HepG2 (cell line): ENCODE data around the gene PEPD. TPM values are rescaled to one million over a fixed set of nuclear protein-coding genes. Genes with fewer than 3 reads are reported as not detected.

Source experiments
- ATAC-seq: fragments of 200-7000 bp; cut with Tn5 transposase; 3 replicates; pipeline ENCODE4 v1.9.1; 2020; ENCODE audit warnings: mild to moderate bottlenecking, moderate library complexity
- BruUV-seq: library from RNA; stranded (reverse); fragments of 400-500 nt; replicated peaks from 2 replicates; lab custom pipeline; 2021; lab: Mats Ljungman, UMichigan
- CTCF ChIA-PET: fragments of 300-600 bp; formaldehyde crosslinking; extraction: SDS; loops from one replicate; lab custom pipeline; 2021; ENCODE audit warnings: low total read pairs, inconsistent platforms, low intra/inter-chr PET ratio; lab: Yijun Ruan, JAX
- POLR2A ChIA-PET: fragments of 350-600 bp; sonication (Branson Sonifier 250); formaldehyde crosslinking; loops from one replicate; lab custom pipeline; 2020; ENCODE audit warnings: antibody characterized with exemption, inconsistent platforms; lab: Yijun Ruan, JAX
- DNase-seq: peaks from one replicate; pipeline ENCODE4 v3.0.0-alpha.2; 2015; ENCODE audit warnings: low spot score
- FAIRE-seq: peaks from 3 replicates; lab custom pipeline; 2011; peaks lifted over from hg19 to GRCh38; lab: Jason Lieb, UNC
- H2AFZ ChIP-seq: one replicate; pipeline ENCODE4 v1.6.1; 2011; ENCODE audit warnings: low read length, inconsistent platforms
- H3K27ac ChIP-seq: fragments of 300-600 bp; 3 replicates; pipeline ENCODE4 v1.8.0; 2011; ENCODE audit warnings: mixed run types, mild to moderate bottlenecking, mixed read lengths, low read length, inconsistent platforms; ENCODE audit not compliant: insufficient read depth; ENCODE audit errors: extremely low read length
- H3K27me3 ChIP-seq, 2 experiments: fragments of 200-600 bp in 1 of 2; 2 replicates in 1 of 2; 3 replicates in 1 of 2; pipeline versions ENCODE4 v1.6.0 to v1.8.0; 2011; ENCODE audit warnings: low read length in 2 of 2, mild to moderate bottlenecking in 2 of 2, moderate library complexity in 2 of 2, inconsistent platforms in 1 of 2; ENCODE audit not compliant: insufficient read depth in 2 of 2, control insufficient read depth in 1 of 2
- H3K36me3 ChIP-seq, 2 experiments: fragments of 200-600 bp in 1 of 2; replicated peaks in 1 of 2; 2 replicates in 1 of 2; 3 replicates in 1 of 2; pipeline versions ENCODE4 v1.5.1 to v1.8.0; 2011; ENCODE audit warnings: low read length in 2 of 2, inconsistent platforms in 1 of 2; ENCODE audit not compliant: insufficient read depth in 2 of 2, control insufficient read depth in 1 of 2
- H3K4me1 ChIP-seq: 2 replicates; pipeline ENCODE4 v1.5.1; 2012; ENCODE audit warnings: low read length, inconsistent platforms; ENCODE audit not compliant: insufficient read depth
- H3K4me2 ChIP-seq: 2 replicates; pipeline ENCODE4 v1.6.0; 2011; ENCODE audit warnings: low read depth, low read length, inconsistent platforms
- H3K4me3 ChIP-seq, 3 experiments: fragments of 200-600 bp in 1 of 3; sonication (generic), shearing (Covaris generic) in 1 of 3; replicated peaks in 1 of 3; 2 replicates each; pipeline ENCODE4 v1.5.1; 2011 to 2016; ENCODE audit warnings: low read length in 3 of 3, inconsistent platforms in 2 of 3, low read depth in 2 of 3, mild to moderate bottlenecking in 2 of 3, control low read depth in 1 of 3, mixed read lengths in 1 of 3; ENCODE audit not compliant: insufficient read depth in 1 of 3
- H3K79me2 ChIP-seq: one replicate; pipeline ENCODE4 v1.6.1; 2011; ENCODE audit warnings: low read length, inconsistent platforms; ENCODE audit not compliant: insufficient read depth
- H3K9ac ChIP-seq: 2 replicates; pipeline ENCODE4 v1.6.0; 2011; ENCODE audit warnings: mild to moderate bottlenecking, low read depth, low read length, inconsistent platforms; ENCODE audit not compliant: insufficient read depth
- H3K9me3 ChIP-seq: 2 replicates; pipeline ENCODE4 v1.5.1; 2012; ENCODE audit warnings: mild to moderate bottlenecking, low read length
- H4K20me1 ChIP-seq: 2 replicates; pipeline ENCODE4 v1.6.0; 2011; ENCODE audit warnings: inconsistent platforms, mild to moderate bottlenecking, low read length, moderate library complexity; ENCODE audit not compliant: insufficient read depth
- AGO1 ChIP-seq: fragments of 200-400 bp; formaldehyde crosslinking; IDR thresholded peaks from 2 replicates; pipeline ENCODE4 v1.6.1; 2017; ENCODE audit warnings: mild to moderate bottlenecking, low read depth, low read length, moderate library complexity; ENCODE audit not compliant: poor library complexity, severe bottlenecking
- ARID2 ChIP-seq: sonication (generic); formaldehyde crosslinking; IDR thresholded peaks from 2 replicates; pipeline ENCODE4 v1.8.1; 2022; ENCODE audit warnings: mild to moderate bottlenecking, missing genetic modification reagents, borderline replicate concordance
- ARID3A ChIP-seq: IDR thresholded peaks from 2 replicates; pipeline ENCODE4 v1.6.1; 2012; ENCODE audit warnings: low read depth, low read length, improper control_type of control experiment
- CEBPB ChIP-seq: IDR thresholded peaks from 2 replicates; pipeline ENCODE4 v1.6.1; 2011; ENCODE audit warnings: low read depth, low read length, improper control_type of control experiment, borderline replicate concordance
- EEA1 ChIP-seq: sonication (generic); formaldehyde crosslinking; IDR thresholded peaks from 2 replicates; pipeline ENCODE4 v1.5.1; 2020; ENCODE audit warnings: mild to moderate bottlenecking, missing genetic modification reagents, borderline replicate concordance
- SUZ12 ChIP-seq: fragments of 150-350 bp; IDR thresholded peaks from 2 replicates; pipeline ENCODE4 v1.6.1; 2014; ENCODE audit warnings: low read depth, low read length
- TARDBP ChIP-seq: sonication (generic); formaldehyde crosslinking; IDR thresholded peaks from 2 replicates; pipeline ENCODE4 v1.8.0; 2022; ENCODE audit warnings: mild to moderate bottlenecking, missing genetic modification reagents
- TOPORS ChIP-seq: sonication (generic); formaldehyde crosslinking; IDR thresholded peaks from 2 replicates; pipeline ENCODE4 v1.8.0; 2023; ENCODE audit warnings: mild to moderate bottlenecking, missing genetic modification reagents
- ZNF44 ChIP-seq: sonication (generic); formaldehyde crosslinking; IDR thresholded peaks from 2 replicates; pipeline ENCODE4 v1.5.1; 2020; ENCODE audit warnings: mild to moderate bottlenecking, missing genetic modification reagents
- ZNF552 ChIP-seq: sonication (generic); formaldehyde crosslinking; IDR thresholded peaks from 2 replicates; pipeline ENCODE4 v1.9.0; 2022; ENCODE audit warnings: missing genetic modification reagents, mild to moderate bottlenecking, borderline replicate concordance
- ZNF558 ChIP-seq: sonication (generic); formaldehyde crosslinking; IDR thresholded peaks from 2 replicates; pipeline ENCODE4 v1.9.0; 2022; ENCODE audit warnings: mild to moderate bottlenecking, missing genetic modification reagents, borderline replicate concordance
- ZNF792 ChIP-seq: IDR thresholded peaks from 2 replicates; pipeline ENCODE4 v1.6.1; 2016
- ZNF883 ChIP-seq: sonication (generic); formaldehyde crosslinking; IDR thresholded peaks from 2 replicates; pipeline ENCODE4 v1.5.1; 2020; ENCODE audit warnings: mild to moderate bottlenecking, missing genetic modification reagents; ENCODE audit errors: not compliant biosample characterization
- ZNF891 ChIP-seq: sonication (generic); formaldehyde crosslinking; IDR thresholded peaks from 2 replicates; pipeline ENCODE4 v1.5.0; 2020; ENCODE audit warnings: mild to moderate bottlenecking, missing genetic modification reagents
- WGBS: methylation state at CpG from one replicate; pipeline ENCODE4 v1.1.6; 2017; ENCODE audit warnings: low lambda C conversion rate; 5-methylcytosine and 5-hydroxymethylcytosine counted together
- in situ Hi-C: cut with HindIII; loops from 2 replicates; pipeline ENCODE4 v1.10.0; 2017; ENCODE audit warnings: low pct_unique_long_range_greater_than_20kb; ENCODE audit not compliant: extremely low pct_ligation_motif_present
- intact Hi-C: fragments of 100-400 bp; cut with micrococcal nuclease; formaldehyde crosslinking; loops from one replicate; pipeline ENCODE4 v1.10.0; 2022; ENCODE audit not compliant: unreplicated experiment
- polyA plus RNA-seq, 8 experiments: library from polyadenylated mRNA; depleted of rRNA in 3 of 8; stranded (reverse) in 7 of 8; unstranded in 1 of 8; fragments of >200 nt; fragmentation: Illumina TruSeq in 4 of 8; extraction: Trizol in 4 of 8; gene quantifications; 2 replicates each; pipeline versions ENCODE4 v1.2.1 to v1.2.3, GENCODE V29; 2011 to 2016; ENCODE audit warnings: low read depth in 4 of 8, missing spikeins in 1 of 8, mixed read lengths in 1 of 8; ENCODE audit not compliant: insufficient read depth in 1 of 8
- total RNA-seq, 5 experiments: library from RNA; depleted of rRNA; stranded (reverse); fragments of >200 nt; fragmentation: Illumina TruSeq; extraction: Trizol; gene quantifications; 2 replicates each; pipeline ENCODE4 v1.2.3, GENCODE V29; 2016; ENCODE audit warnings: low read depth in 1 of 5
- TF ChIP-seq, protein P1 (sequence below): sonication (generic); formaldehyde crosslinking; IDR thresholded peaks from 2 replicates; pipeline ENCODE4 v1.4.0; 2020; ENCODE audit warnings: missing genetic modification reagents, mild to moderate bottlenecking, borderline replicate concordance
- TF ChIP-seq, protein P2 (sequence below): sonication (generic); formaldehyde crosslinking; IDR thresholded peaks from 2 replicates; pipeline ENCODE4 v1.5.0; 2020; ENCODE audit warnings: missing genetic modification reagents

The PEPD gene
- total and polyA plus RNA-seq, 2 of the 13 experiments (the other 11 are each of a cell fraction or from before 2014, with no cell fraction given), result 60.7 to 75.1 TPM

- POLR2A ChIA-PET, result interaction anchor here (1.3 to 4.7 kb wide), 2 partner anchors 12 to 15 kb away, joined by 5 to 35 read pairs; partner anchors contain the start of gene CEBPG
- in situ Hi-C loops, result no loop called here
- Histone ChIP-seq H3K9ac (no peak overlapping the region), H3K4me3 (no peak overlapping the region), H3K27ac (no peak overlapping the region), H3K27me3 (no peaks in the 10 kb centered on the region), H4K20me1 (0 out of 2 replicates have a peak, but pooled peaks cover 2% of the 10 kb centered on the region), H3K79me2 (peaks cover 27% of the 10 kb centered on the region), H2AFZ (no peak overlapping the region), H3K4me2 (no peak overlapping the region), H3K9me3 (no peaks in the 10 kb centered on the region), H3K36me3 (peaks cover 6 to 12% of the 10 kb centered on the region in 2 experiments), H3K4me1 (peaks cover 46% of the 10 kb centered on the region)
- BruUV-seq, result no TSS peak
- FAIRE-seq (no peak), ATAC-seq (no peak), DNase-seq (no peak)
- CTCF ChIA-PET, result no interaction called here
- WGBS, result 98% methylated on average over 8 of the region's 28 CpGs
- intact Hi-C loops, result no loop called here
- TF ChIP-seq SUZ12 (no peak), ZNF792 (CRISPR knock-in tag) (no peak), ZNF44 (CRISPR knock-in tag) (no peak), EEA1 (CRISPR knock-in tag) (no peak), ARID2 (CRISPR knock-in tag) (no peak), ZNF883 (CRISPR knock-in tag) (no peak), TOPORS (CRISPR knock-in tag) (no peak), ZNF558 (no peak), TARDBP (CRISPR knock-in tag) (no peak), ARID3A (no peak), AGO1 (no peak), ZNF891 (CRISPR knock-in tag) (no peak), ZNF552 (no peak), CEBPB (no peak)
- TF ChIP-seq, protein P1, sequence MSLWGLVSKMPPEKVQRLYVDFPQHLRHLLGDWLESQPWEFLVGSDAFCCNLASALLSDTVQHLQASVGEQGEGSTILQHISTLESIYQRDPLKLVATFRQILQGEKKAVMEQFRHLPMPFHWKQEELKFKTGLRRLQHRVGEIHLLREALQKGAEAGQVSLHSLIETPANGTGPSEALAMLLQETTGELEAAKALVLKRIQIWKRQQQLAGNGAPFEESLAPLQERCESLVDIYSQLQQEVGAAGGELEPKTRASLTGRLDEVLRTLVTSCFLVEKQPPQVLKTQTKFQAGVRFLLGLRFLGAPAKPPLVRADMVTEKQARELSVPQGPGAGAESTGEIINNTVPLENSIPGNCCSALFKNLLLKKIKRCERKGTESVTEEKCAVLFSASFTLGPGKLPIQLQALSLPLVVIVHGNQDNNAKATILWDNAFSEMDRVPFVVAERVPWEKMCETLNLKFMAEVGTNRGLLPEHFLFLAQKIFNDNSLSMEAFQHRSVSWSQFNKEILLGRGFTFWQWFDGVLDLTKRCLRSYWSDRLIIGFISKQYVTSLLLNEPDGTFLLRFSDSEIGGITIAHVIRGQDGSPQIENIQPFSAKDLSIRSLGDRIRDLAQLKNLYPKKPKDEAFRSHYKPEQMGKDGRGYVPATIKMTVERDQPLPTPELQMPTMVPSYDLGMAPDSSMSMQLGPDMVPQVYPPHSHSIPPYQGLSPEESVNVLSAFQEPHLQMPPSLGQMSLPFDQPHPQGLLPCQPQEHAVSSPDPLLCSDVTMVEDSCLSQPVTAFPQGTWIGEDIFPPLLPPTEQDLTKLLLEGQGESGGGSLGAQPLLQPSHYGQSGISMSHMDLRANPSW (CRISPR knock-in tag), result no peak
- TF ChIP-seq, protein P2, sequence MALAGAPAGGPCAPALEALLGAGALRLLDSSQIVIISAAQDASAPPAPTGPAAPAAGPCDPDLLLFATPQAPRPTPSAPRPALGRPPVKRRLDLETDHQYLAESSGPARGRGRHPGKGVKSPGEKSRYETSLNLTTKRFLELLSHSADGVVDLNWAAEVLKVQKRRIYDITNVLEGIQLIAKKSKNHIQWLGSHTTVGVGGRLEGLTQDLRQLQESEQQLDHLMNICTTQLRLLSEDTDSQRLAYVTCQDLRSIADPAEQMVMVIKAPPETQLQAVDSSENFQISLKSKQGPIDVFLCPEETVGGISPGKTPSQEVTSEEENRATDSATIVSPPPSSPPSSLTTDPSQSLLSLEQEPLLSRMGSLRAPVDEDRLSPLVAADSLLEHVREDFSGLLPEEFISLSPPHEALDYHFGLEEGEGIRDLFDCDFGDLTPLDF (CRISPR knock-in tag), result no peak
Measured at GRCh38 chr19:33388725-33389420, 132.7 kb downstream of the PEPD start.
